Measurements from ENCODE around the gene CABP1. TPM values are rescaled to one million over a fixed set of nuclear protein-coding genes. Genes with fewer than 3 reads are reported as not detected.

Gene CABP1
- total and polyA plus RNA-seq, 9 of the 15 experiments (the other 6 are each of a cell fraction or from before 2014, with no cell fraction given), result not detected

GRCh38 chr12:120686690-120687577 is 46.5 kb downstream of the CABP1 start, which contains the start of gene MLEC (continued):
- TF ChIP-seq KLF6 (CRISPR knock-in tag; IDR thresholded peaks at IDR 0.05; ENCODE audit: borderline replicate concordance) (no peak), RBM22 (IDR thresholded peaks at IDR 0.05; ENCODE audit: low read depth, low read length, poor library complexity, severe bottlenecking) (peak; percentile 69), RCOR1 (IDR thresholded peaks at IDR 0.05; ENCODE audit: borderline replicate concordance in 1 of 2, low read depth in 2 of 2, low read length in 2 of 2) (peak in 1 of 2 experiments; percentile 47; a peak in 1 of 4 replicates), ZNF347 (CRISPR knock-in tag; IDR thresholded peaks at IDR 0.05; ENCODE audit: low read depth) (no peak), SMARCB1 (IDR thresholded peaks at IDR 0.05; ENCODE audit: insufficient read length, low read depth) (no peak), ZBTB7A (IDR thresholded peaks at IDR 0.05; ENCODE audit: borderline replicate concordance, control insufficient read depth, low read depth, low read length) (peak; percentile 39; the same call in 1 of the 2 replicates), YY1 (IDR thresholded peaks at IDR 0.05; ENCODE audit: borderline replicate concordance in 1 of 3, control insufficient read depth in 1 of 3, extremely low read depth in 1 of 3, insufficient read depth in 3 of 3, insufficient read length in 1 of 3, insufficient replicate concordance in 2 of 3, low read depth in 1 of 3, low read length in 2 of 3) (peak in 2 of 3 experiments; percentile 56 to 77), BRD4 (IDR thresholded peaks at IDR 0.05) (no peak), ZNF174 (CRISPR knock-in tag; IDR thresholded peaks at IDR 0.05) (no peak), NFE2 (IDR thresholded peaks at IDR 0.05; ENCODE audit: low read depth) (no peak), CBX2 (IDR thresholded peaks at IDR 0.05; ENCODE audit: insufficient read depth, low read length, poor library complexity, severe bottlenecking) (no peak), RBM15 (IDR thresholded peaks at IDR 0.05; ENCODE audit: insufficient read depth, low read length) (no peak), MED1 (CRISPR knock-in tag; IDR thresholded peaks at IDR 0.05; ENCODE audit: borderline replicate concordance) (no peak), HDAC8 (tag; IDR thresholded peaks at IDR 0.05) (no peak), ZKSCAN3 (CRISPR knock-in tag; IDR thresholded peaks at IDR 0.05) (no peak), ZC3H11A (IDR thresholded peaks at IDR 0.05; ENCODE audit: low read depth, low read length) (0 out of 2 replicates have a peak, but pooled peaks have one; percentile 30), ZEB2 (IDR thresholded peaks at IDR 0.05) (peak; percentile 96), CBFB (CRISPR knock-in tag; IDR thresholded peaks at IDR 0.05) (peak; percentile 95), ZNF3 (CRISPR knock-in tag; IDR thresholded peaks at IDR 0.05) (no peak), CHD4 (IDR thresholded peaks at IDR 0.05; ENCODE audit: insufficient read depth, insufficient replicate concordance, low read depth, low read length, poor library complexity, severe bottlenecking) (no peak), MYBL2 (IDR thresholded peaks at IDR 0.05; ENCODE audit: low read depth) (no peak; the same call in 1 of the 2 replicates), MYBL2 (CRISPR knock-in tag; IDR thresholded peaks at IDR 0.05; ENCODE audit: borderline replicate concordance) (no peak), CAMTA2 (CRISPR knock-in tag; conservative IDR thresholded peaks at IDR 0.05) (no peak), HDAC6 (IDR thresholded peaks at IDR 0.05; ENCODE audit: low read depth, low read length) (no peak), ZNF212 (CRISPR knock-in tag; IDR thresholded peaks at IDR 0.05) (no peak), GATA2 (CRISPR knock-in tag; IDR thresholded peaks at IDR 0.05) (no peak)
- TF ChIP-seq, protein P1, sequence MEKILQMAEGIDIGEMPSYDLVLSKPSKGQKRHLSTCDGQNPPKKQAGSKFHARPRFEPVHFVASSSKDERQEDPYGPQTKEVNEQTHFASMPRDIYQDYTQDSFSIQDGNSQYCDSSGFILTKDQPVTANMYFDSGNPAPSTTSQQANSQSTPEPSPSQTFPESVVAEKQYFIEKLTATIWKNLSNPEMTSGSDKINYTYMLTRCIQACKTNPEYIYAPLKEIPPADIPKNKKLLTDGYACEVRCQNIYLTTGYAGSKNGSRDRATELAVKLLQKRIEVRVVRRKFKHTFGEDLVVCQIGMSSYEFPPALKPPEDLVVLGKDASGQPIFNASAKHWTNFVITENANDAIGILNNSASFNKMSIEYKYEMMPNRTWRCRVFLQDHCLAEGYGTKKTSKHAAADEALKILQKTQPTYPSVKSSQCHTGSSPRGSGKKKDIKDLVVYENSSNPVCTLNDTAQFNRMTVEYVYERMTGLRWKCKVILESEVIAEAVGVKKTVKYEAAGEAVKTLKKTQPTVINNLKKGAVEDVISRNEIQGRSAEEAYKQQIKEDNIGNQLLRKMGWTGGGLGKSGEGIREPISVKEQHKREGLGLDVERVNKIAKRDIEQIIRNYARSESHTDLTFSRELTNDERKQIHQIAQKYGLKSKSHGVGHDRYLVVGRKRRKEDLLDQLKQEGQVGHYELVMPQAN (IDR thresholded peaks at IDR 0.05; ENCODE audit: borderline replicate concordance), result no peak; the same call in none of the 2 replicates
